Activated CD4-positive, CD25-positive, alpha-beta regulatory T cell treated with anti-CD3 and anti-CD28 coated beads, Interleukin-2, amount 50 U/mL, for 16 hours (primary cell): ENCODE data around the gene BRS3.

Source experiments
- DNase-seq: peaks from one replicate; pipeline ENCODE4 v3.0.0-alpha.2; 2020; ENCODE audit warnings: low read depth, low spot score

BRS3 gene

DNA sequence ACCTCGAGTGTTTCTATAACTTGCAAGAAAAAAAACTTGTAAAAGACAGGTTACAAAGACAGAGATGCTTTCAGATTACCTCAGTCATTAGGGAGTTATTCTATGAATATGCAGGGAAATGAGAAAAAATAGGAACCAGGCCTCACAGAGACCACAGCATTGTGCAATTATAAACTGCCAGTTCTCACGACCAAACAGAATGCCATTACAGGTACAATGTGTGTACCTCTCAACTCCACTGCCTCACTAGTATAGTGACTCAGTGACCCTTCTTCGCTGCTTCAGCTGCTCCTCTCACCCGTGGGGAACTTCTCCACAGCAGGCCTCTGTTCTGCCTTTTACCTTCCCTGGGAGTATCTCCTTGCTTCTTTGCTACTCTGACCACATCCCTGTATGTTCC lies 7.3 kb downstream of the BRS3 start:
- DNase-seq: no peak

DNA sequence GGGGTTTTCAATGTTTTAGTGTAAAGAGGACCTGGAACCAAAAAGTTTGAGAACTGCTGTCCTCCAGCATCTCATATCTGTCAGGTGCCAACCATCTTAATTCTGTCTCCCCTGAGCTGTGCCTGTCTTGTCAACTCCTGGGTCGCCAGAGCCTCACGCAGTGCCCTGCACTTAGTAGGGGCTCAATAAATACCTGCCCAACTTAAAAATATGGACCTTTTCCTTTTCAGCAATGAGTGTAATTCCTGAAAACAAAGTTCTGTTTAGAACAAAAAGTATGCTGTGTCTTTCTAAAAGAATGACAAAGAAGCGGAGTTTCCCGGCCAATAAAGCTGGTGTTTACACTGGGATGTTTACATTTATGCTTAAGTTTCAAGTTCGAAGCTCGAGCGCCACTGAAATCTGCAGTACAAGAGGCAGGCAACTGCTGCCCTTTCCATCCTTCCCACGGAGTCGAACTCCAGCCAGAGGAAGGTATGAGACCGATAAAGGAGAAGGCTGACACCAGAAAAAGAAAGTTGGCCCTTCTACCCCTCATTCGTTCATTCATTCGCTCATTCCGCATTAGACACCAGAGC lies 8.5 kb downstream of the BRS3 start:
- DNase-seq: no peak

GRCh38 chrX:136496764-136497555 lies 9.2 kb downstream of the BRS3 start:
- DNase-seq: peak; percentile 73

- no peak for DNase-seq
These were observed 9.9 kb downstream of the BRS3 start, which contains the start of gene HTATSF1 for GRCh38 chrX:136497556-136498052. Gene HTATSF1 (plus strand): TSS chrX:136497592. CDS start chrX:136497685, 93 bp downstream.

- DNase-seq: no peak
These were observed 31.3 kb downstream of the BRS3 start for GRCh38 chrX:136519069-136519468.

GRCh38 chrX:136523770-136524169 lies 36.0 kb downstream of the BRS3 start:
- no peak for DNase-seq

DNA sequence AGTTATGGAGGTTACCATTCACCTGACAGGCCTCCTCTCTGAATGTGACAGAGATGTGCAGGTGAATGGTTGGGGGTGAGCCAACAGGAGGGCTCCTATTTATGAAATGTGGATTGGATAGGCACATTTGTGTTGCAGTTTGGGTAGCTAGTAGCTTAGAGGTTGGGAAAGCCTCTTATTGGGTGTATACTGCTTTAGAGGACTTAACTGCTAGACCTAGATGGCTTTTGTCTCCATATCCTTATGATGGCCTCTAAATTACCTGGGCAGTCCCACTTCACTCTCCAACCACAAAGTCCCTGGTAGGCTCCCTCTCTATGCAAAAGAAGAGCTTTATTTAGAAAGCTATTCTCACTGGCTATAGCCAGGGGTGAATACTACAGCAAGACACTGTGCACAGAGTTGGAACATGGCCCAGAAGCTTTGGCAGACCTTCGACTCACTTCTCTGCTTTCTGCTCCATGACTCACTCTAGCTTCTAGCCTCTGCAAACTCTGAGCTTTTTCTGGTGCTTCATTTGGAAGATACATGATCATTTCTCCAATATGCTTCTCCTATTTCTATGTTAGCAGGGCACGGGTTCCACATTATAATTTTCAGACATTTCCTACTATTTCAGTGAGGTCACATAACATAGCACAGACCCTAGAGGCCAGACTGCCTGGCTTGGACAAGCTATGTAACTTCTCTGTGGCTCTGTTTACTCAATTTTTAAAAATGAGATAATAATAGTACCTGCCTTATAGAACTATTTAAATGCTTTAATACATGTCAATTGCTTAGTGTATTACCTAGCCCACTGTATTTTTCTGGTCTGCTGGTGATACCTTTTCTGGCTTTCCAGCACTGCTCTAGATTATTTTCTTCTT lies 38.2 kb downstream of the BRS3 start:
- DNase-seq: no peak

DNA sequence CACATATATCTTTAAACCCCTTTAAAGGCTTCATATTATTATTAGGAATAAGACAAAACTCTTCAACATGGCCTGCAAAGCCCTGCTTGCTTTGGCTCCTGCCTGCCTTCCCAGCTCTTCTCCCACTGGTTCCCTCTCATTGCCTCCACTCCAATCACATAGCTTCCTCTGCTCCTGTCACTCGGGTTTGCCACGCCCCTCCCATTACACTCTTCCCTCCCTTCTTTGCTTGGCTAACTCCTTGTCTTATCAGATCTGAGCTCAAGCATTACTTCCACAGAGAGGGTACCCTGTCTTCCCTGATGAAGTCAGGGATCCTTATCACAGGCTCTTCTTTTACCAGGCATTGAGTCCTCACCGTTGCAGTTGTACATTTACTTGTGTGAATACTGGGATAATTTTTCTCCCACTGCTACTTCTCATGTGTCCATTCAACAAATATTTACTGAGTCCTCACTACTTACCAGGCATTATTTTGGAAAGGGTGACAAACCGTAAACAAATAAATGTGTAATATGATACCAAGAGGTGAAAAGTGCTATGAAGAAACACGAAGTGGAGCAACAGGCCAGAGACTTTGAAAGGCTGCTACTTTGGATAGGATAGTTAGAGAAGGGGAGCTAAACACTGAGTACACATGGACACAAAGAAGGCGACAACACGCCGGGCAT lies 41.0 kb downstream of the BRS3 start:
- no peak for DNase-seq

DNA sequence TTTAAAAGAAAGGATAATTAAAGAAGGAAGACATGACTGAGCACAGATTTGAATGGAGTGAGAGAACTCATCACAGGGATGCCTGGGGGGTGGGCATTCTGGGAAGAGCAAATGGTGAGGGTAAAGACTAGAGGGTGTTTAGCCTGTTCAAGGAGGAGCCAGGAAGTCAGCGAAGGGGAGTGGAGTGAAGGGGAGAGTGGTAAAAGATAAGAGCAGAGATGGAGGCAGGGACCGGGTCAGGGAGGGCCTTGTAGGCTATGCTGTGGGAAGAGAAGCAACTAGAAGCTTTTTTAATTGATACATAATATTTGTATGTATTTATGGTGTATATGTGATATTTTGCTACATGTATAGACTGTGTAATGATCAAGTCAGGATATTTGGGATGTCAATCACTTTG lies 42.0 kb downstream of the BRS3 start:
- DNase-seq: no peak

DNA sequence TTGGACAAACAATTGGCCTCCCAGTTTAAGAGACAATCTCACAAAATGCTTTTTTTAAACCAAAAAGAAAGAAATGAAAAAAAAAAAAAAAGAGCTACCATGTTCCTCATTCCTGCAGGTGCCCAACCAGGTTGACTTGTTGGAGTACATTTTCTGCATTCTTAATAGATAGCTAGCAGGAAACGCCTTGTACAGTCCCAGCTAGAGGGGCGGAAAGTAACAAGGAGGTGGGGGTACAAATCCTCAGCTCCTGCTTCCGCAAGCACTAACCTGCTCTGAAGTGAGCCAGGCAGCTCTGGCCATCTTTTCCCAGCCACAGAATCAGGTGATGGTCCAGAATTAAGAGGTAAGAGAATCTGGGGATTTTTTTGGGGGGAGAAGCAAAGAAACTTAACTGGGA lies 44.2 kb downstream of the BRS3 start, which contains the start of gene VGLL1:
TSS of gene VGLL1 (plus strand) at position 265 of the 400 bp plus-strand sequence. CDS start 3,806 bp downstream, outside the sequence.
- no peak for DNase-seq

DNA sequence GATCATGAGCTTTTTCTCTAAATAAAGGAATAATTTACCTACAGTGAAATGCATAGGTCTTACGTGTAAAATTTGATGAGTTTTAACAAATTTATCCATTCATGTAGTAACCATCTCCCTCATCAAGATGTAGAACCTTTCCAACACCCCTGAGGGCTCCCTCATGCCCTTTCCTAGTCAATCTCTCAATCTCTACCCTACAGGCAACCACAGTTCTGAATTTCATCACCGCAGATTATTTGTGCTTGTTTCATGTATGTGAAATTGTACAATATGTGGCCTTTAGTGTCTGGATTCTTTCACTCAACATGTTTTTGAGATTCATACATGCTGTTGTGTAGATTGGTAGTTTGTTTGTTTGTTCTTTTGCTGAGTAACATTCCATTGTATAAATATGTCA lies 46.4 kb downstream of the BRS3 start:
- DNase-seq: no peak

DNA sequence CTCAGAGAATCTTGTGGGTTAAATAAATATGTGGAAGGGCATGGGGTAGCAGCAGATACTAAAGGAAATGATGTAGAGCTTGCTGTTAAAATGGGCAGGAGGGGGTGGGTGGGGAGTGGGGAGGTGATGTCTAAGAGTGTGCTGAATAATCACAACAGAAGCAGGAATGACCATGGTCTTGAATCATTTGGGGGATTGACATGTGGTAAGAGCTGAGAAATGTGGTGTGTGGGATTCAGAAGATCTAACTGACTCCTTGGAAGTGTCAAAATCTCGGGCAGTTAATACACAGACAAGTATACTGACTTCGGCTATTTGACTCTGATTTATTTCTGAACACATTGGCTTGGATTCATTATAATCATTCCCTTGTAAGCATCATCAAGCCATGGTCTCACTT lies 51.1 kb downstream of the BRS3 start:
- DNase-seq: no peak

DNA sequence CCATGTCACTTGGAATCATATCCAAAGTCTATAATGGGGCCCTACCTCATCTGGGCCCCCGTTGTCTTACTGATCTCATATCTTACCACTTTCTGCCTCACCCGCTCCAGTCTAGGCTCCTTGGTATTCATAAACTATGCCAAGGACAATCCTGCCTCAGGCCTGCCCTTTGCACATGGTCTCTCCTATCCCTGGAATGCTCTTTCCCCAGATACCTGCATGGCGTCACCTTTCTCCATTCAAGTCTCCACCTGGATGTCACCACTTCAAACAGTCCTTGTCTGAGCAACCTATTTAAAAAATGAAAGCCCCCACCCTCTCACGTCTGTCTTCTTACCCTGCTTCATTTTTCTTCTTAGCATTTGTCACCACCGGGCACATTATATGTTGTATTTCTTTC lies 52.5 kb downstream of the BRS3 start:
- DNase-seq: no peak

DNA sequence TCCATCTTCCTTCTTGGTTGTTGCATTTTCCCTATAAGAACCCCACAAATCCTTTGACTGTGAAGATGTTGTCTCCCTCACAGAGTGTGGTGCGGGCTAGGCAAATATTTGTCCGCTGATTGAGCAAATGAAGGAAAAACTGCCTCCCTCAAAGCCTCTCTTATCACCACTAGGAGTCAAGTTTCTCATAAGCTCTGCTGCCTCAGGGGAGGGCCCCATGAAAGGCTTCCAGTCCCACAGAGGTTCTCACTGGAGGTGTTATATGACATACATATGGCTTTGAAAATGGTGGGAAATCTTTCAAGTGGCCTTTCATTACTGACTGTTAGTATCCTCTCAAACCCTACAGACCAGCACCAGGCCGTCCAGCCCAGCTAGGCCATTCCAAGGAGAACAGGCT lies 53.5 kb downstream of the BRS3 start:
- no peak for DNase-seq

GRCh38 chrX:136542281-136542680 lies 54.5 kb downstream of the BRS3 start:
- DNase-seq: no peak
